Hindlimb muscle (tissue), 1 donor: ENCODE data around the gene PTPRM. TPM values are rescaled to one million over a fixed set of nuclear protein-coding genes. Genes with fewer than 3 reads are reported as not detected.
A peak's percentile ranks its signal among the peaks of the same experiment; 100 is the strongest.

ENCODE experiments used
- DNase-seq: peaks from one replicate; pipeline ENCODE4 v3.0.0-alpha.2; 2013
- polyA plus RNA-seq: library from polyadenylated mRNA; unstranded; fragments of 120-200 nt; gene quantifications from one replicate; pipeline ENCODE4 v1.2.1, GENCODE V29; 2013; ENCODE audit not compliant: insufficient read length

PTPRM gene
- polyA plus RNA-seq, 1 donor: 80.2 TPM

DNA sequence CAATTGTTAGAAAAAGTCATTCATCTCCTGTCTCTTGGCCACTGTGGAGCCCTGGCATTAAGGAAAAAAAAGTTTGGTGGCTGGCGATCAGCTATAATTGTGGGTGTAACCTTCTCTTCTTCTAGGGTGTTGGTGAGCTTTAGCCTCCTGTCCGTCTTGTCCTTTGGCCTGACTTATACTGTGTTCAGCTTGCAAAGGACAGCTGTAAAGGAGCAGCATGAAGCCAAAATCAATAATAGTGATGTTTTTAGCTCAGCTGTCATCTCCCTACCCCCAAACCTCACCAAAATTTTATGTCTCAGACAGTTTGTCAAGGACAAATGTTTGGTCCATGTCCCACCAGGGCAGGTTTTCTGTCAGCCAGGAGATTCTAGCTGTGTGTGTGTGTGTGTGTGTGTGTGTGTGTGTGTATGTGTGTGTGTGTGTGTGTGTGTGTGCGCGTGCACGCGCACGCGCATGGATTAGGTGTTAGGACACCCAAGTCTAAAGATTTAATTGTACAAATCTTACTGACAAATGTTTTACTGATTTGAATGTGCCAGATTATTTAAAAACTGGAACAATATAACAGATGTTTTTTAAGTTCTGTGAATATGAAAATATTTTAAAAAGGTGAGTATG lies 109.2 kb downstream of the PTPRM start:
- DNase-seq: no peak

DNA sequence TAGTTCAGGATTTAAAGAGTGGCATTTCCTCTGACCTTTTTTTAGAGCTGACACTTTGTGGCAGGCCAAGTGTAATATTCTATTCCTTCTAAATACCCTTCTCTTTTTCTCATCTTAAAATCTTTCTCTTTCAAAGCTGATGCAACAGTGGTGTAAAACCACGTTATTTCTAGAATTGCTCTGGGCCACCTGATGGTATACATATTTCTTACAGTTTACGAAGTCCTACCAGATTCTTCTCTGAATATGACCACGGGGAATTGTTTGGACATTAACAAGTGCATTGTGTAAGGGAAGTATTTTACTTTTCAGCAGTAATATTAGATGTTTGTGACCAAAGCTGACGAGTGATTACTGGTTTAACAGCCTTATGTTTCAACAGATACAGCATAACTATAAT lies 109.9 kb downstream of the PTPRM start:
- no peak for DNase-seq

DNA sequence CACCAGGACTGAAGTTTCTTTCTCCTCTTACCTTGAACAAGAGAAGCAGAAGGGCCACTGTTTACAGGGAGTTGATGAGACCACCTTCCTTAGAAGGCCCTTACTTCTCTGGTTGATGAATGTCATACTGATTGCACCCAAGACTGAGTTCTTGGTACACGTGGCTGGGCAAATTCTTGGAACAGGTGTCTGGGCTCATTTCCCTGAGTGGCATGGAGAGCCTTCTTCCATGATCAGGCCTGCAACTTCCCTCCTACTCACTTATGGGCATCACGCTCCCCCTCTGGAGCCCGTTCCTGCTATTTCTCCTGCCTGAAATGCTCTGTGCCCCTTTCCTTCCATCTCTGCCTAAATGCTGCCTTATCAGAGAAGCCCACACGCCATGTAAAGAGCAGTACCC lies 110.3 kb downstream of the PTPRM start:
- DNase-seq: no peak

DNA sequence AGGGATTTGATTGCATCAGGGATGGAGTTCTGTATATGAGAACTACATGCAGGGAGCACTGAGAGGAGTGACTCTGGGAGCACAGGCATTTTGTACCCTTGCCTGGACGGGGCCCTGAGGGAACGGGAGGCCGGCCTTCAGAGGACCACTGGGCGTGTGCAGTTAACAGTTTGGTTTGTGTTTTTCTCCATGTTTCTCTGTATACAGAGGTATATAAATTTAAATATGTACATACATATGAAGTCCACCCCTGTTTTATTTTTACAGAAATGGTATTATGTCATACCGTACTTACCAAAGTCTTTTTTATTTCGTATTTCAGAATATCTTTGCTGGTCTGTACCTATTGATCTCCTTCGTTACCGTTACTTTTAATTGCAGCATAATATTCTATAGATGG lies 111.3 kb downstream of the PTPRM start:
- no peak for DNase-seq

DNA sequence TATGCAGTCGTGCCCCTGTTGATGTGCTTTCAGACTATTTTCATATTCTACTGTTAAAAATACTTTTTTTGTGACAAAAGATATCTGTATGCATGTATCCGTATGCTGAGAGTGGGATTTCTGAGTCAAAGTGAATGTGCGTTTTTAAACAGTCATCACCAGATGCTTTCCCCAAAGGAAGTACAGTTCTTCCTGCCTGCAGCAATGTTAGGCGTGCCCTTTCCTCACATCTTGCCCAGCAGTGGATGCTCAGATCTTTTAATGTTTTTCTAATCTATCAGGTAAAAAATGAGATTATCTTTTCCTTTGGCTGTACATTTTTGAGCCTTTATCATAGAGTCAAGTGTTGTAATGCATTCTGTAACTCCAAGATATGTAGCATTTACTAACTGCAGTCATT lies 111.7 kb downstream of the PTPRM start:
- DNase-seq: no peak

DNA sequence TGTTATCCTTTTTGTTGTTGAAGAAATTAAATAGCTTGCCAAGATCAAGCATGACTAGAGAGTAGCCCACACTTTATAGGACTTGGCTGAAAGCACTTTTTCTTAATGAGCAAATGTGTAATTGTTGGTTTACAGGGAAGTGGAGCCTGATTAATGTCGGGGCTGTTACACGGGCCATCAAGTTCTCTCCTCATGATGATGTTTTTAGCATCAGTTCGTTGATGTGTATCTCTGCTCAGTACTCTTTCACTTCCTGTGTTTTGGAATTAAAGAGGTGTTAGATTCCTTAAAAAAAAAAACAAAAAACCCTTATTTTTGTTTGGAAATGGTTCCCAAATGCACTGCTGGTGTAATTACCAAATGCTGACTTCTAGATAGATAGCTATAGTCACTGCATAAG lies 114.2 kb downstream of the PTPRM start:
- DNase-seq: no peak

DNA sequence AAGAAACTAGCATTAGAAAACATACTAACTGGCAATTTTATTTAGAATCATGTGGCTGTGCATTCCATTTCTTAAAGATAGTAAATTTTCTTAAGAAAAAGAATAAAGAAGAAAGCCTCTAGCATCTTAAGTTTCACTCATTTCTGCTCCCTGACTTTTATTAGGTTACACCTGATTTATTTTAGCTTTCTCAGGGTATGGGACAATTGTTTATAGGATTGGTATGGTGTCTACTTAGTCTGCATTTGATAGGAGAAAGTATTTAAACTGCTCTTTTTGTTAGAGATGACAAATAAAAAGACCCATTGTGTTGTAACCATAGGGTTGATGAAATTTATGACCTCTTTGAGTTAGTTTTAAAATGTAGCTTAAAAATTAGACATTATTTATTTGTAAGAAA lies 115.2 kb downstream of the PTPRM start:
- no peak for DNase-seq

DNA sequence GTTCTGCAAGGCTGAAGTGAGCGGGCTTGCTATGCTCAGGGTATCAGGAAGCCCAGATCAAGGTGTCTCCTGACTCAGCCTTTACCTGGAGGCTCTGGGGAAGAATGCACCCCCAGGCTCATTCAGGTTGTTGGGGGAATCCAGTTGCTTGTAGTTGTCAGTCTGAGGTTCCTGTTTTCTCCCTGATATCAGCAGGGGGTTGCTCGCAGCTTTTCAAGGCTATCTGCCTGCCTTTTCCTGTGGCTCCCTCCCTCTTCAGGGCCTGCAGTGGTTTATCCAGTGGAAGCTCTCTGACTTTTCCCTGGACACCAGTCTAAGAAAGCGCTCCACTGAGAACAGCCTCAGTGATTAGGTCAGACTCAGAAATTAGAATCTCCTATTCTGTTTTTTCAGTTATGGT lies 116.6 kb downstream of the PTPRM start:
- no peak for DNase-seq

DNA sequence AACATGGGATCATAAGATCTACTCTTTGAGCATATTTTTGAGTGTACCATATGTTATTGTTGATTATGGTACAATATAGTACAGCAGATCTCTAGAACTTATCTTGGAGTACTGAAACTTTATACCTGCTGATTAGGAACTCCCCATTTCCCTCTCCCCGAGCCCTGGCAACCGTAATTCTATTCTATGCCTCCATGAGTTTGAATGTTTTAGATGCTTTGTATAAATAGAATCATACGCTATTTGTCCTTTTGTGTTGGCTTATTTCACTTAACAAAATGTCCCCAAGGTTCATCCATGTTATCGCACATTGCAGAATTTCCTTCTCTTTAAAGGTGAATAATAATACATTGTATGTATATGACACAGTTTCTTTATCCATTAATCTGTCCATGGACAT lies 117.2 kb downstream of the PTPRM start:
- no peak for DNase-seq

DNA sequence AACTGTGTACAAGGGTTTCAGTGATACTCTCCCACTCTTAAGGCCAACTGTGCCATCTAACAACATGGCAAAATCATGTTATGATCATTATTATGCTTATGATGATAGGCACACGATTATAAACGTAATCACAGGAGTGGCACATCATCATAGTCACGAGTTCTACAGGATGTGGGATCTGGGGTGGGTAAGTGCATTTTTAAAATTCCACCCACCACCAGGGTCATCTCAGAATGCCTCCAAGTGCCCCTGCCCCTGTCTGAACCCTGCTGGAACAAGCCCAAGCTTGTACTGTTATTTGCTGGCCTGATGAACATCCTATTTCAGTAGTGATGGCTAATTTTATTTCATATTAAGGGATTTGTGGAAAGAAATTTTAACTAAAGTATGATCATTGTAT lies 117.8 kb downstream of the PTPRM start:
- no peak for DNase-seq

DNA sequence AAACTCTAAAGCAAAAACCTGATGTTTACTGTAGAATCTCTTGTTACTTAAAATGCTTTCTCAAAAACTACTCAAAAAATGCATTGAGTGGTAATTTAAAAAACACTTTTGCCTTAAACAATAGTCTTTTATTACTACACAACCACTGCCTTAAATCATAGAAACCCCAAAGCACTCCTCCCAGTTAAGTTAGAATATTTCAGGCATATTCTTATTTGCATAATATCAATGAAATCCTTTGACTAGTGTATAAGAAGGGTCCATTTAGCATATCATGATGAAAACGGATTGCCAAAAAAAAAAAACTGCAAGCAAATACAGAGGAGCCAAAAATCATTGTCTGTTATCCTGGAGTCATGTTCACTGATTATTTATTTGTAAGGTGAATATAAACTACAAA lies 119.2 kb downstream of the PTPRM start:
- no peak for DNase-seq

DNA sequence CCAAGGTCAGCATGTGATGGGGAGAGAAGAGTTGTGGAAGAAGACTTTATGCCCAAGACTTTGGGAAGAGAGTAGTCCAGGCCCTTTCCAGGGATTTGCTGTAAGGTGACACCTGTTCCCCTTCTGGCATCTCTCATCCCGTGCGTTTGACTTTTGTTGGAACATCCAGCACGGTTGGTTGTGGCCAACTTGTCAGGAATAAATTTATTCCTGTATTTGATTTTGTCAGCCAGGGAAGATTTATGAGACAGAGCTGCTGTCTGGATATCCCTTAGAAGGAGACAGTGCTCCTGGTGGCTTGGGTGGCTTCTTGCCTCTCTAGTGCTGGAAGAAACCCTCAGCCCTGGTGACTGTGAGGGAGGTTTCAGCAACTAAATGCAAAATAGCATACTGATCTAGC lies 121.5 kb downstream of the PTPRM start:
- no peak for DNase-seq

DNA sequence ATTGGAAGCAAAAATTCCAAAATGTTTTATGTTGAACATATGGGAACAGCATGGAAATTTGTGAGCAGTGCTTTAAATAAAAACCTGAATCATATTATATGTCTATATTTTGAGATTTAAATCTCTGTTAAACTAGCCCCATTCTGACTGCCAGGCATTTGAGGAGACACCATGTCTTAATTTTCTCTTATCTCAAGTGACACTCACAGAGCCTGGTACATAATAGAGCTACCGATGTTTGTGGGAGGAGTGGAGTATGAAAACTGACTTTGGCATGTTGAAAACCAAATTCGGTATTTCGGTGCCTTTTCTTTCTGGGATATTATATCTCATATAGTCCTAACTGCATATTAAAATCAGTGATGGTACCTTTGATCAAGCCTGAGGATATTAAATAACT lies 124.1 kb downstream of the PTPRM start:
- no peak for DNase-seq

DNA sequence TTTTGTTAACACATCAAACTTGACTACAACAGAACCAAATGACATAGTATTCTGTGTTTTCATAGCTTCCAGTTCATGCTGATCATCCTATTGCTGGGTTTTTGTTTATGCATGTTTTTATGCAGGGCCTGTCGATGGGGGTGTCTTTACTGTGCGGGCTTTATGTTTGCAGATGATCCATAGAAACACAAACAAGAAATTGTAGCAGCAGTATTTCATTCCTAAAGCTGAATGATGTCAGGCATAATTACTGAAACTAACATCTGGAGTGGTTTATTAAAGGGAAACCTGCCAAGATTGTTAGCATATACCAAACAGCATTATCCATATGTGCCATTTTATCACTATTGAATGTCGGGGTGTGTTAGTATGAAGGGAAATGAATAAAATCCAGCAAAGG lies 129.7 kb downstream of the PTPRM start:
- no peak for DNase-seq

DNA sequence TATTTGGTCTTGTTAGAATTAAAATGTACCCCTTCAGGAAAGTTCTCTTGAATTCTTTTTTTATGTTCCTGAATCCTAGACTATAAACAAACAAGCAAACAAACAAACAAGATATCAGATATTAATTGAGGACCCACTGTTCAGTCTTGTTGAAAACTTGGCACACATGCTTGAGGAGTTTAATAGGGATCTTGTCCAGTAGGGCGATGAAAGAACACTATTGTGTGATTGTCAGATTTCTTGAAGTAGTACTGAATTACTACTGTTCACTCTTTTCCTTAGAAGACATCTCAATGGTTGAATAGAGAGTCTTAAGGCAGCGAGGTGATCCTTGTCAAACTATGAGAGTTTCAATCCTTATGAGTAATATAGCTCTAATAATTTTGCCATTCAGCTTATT lies 130.2 kb downstream of the PTPRM start:
- no peak for DNase-seq

DNA sequence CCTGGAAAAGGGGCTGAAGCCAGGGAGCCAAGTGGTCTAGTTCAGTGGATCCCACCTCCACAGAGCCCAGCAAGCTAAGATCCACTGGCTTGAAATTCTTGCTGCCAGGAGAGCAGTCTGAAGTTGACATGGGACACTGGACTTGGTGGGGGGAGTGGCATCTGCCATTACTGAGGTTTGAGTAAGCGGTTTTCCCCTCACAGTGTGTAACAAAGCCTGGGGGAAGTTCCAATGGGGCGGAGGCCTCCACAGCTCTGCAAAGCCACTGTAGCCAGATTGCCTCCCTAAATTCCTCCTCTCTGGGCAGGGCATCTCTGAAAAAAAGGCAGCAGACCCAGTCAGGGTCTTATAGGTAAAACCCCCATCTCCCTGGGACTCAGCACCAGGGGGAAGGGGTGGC lies 144.4 kb downstream of the PTPRM start:
- no peak for DNase-seq

DNA sequence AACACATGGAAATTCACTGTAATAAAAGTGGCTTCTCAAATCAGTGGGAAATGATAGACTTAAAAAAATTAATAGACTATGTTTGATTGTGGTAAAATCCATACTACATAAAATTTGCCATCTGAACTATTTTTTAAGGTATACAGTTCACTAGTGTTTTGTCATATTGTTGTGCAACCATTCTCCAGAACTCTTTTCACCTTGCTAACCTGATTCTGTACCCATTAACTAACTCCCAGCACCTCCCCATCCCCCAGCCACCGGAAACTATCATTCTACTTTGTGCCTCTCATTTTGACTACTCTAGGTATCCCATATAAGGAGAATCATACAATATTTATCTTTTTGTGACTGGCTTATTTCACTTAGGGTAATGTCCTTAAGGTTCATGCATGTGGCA lies 153.3 kb downstream of the PTPRM start:
- no peak for DNase-seq

DNA sequence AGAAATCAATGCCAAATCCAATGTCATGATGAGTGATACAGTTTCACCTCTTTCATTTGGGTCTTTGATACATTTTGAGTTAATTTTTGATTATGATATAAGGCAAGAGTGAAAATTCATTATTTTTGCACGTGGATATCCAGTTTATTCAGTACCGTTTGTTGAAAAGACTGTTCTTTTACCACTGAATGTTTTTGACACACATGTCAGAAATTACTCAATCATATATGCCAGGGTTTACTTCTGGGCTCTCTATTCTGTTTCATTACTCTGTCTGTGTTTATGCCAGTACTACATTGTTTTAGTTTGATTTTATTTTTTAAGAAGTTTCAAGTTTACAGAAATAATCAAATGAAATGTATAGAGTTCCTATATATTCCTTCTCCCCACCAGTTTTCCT lies 154.4 kb downstream of the PTPRM start:
- DNase-seq: no peak

DNA sequence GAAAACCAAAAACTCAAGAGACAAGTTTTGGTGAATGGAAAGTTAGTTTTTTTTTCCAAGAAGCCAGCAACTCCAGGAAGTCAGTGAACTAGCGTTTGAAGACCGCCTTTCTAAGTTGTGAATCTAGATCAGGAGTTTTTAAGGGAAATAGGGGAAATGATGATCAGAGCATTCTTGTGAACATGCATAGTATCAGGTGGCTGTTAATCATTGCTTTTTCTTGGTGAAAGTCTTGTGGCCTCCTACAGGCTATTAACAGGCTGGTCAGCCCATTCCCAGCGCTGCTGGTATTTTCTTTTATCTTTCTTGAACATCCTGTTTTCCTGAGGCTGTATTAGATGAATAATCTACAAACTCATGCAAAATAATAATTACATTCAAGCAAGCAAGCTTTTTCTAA lies 155.8 kb downstream of the PTPRM start:
- DNase-seq: no peak

DNA sequence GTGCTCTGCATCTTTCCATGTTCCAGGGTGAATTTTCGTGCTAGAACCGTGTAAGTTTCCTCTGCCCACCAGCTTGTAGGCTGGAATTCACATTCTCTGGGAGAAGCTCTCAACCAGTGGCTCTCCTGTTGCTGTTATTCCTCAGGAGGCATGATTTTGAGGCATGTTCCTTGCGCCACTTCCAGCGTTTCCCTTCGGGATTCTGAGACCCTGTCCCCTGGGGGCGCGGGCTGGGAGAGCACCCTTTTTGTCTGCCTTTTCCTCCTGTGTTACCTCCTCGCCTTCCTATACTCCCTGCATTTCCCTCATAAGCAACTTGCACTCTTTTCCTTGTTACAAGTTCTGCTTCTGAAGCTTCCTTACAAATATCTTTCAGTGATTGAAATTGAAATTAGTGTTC lies 156.4 kb downstream of the PTPRM start:
- no peak for DNase-seq

DNA sequence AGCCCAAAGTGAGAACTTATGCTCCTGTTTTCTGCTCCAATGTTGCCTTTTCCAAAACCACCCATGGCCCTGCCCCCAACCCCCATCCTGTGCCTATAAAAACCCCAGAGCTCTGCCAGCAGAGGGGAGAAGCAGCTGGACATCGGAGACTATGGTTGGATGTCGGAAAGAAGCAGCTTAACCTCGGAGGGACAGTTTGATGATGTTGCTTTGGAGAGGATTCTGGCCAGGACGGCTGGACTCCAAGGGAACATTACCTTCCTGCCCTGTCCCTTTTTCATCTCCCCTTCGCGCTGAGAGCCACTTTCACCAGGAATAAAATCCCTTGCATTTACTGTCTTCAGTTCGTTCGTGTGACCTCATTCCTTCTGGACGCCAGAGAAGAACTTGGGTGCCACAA lies 158.4 kb downstream of the PTPRM start:
- DNase-seq: no peak

DNA sequence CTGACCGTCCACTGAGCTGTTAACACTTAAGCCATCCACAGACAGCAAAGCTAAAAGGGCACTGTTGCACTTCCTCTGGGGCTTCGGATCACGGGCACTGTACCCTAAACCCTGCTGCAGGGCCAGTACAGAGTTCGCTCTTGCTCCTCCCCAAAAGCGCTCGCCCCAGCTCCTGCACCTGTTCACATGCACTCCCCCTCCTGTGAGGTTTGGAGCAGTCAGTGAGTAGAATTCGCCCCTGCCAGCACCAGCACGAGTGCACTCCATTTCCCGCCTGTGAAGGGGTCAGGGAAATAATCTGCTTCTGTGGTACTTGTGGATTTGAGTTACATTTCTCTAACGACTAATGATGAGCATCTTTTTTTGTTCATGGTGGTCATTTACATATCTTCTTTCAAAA lies 158.8 kb downstream of the PTPRM start:
- no peak for DNase-seq

DNA sequence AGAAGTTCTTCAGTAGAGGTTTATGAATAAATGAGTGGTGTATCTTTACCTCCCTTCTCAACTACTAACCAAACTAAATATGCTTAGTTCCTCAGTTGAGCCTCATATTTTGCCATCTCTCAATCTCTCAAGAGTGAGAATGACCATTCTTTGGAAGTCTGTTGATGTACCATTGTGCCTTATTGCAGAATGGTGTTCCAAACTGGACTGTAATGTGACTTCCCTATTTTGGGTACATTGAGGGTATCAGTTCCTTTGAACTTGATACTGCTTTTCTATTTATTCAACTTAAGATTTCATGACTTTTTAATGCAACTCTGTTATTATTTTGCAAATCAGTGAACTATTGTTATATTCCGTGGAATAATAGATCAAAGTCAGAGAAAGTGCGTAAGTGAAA lies 159.4 kb downstream of the PTPRM start:
- DNase-seq: no peak

DNA sequence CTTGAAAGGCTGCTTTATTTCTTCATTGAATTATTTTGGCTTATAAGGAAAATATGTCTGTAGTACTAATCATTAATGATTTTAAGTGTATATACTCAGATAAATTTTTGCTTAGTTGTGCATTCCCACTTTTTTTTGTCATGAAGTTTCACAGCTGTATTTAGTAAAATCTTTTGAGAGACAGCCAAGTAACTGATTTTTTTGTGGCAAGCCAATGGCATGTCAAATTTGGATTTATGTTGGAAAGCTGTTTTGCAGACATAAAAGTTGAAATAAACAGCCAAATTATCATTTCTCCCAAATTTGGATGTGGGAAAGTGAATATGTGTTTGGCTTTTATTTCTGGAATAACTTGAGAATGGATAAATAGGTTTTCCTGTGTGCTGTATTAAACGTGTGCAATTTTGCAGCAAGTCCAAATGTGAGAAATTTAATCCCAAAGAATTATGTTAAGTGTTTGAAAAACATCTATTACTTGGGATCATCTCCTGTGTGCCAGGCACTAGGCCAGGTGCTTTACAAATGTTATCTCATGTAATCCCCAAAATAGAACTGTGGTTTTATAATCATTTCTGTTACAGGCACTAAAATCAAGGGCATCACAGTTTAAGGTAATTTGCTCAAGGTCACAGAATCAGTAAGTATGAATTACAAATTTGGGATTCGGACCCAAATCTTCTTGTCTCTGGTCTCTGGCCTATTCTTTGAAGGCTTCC lies 160.4 kb downstream of the PTPRM start:
- DNase-seq: peak; percentile 29

DNA sequence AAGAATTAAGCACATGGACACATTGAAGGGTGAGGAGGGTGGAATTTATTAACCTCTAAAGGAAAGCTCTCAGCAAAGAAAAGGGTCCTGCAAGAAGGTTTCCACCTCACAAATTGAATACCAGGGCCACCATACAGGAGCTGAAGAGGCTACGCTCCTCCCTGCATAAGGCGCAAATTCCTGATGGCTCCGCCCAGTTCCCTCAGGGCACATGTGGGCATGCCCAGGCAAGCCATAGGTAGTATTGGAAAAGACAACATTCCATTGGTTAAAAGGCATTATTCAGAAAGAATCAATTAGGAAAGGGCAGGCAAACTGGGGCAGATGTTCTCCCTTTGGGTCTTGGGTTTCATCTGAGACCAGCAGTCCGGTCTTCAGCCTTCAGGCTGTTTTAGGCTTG lies 161.2 kb downstream of the PTPRM start:
- DNase-seq: no peak
